Common myeloid progenitor, CD34-positive (primary cell): Measurements from ENCODE around the gene COBLL1.
A peak's percentile ranks its signal among the peaks of the same experiment; 100 is the strongest.

Experiments
- CTCF ChIA-PET: fragments of 350-600 bp; sonication (Branson Sonifier 250); formaldehyde crosslinking; loops from one replicate; lab custom pipeline; 2021; ENCODE audit warnings: antibody characterized with exemption; lab: Charles Lee
- POLR2A ChIA-PET: fragments of 350-600 bp; sonication (Branson Sonifier 250); formaldehyde crosslinking; loops from one replicate; lab custom pipeline; 2021; ENCODE audit warnings: antibody characterized with exemption; lab: Charles Lee
- DNase-seq, 3 donors: peaks; one replicate each; pipeline versions ENCODE4 v3.0.0 to v3.0.0-alpha.2; 2013
- H3K27ac ChIP-seq, 2 experiments: 1 replicate in 1 of 2; 2 replicates in 1 of 2; pipeline ENCODE4 v1.7.0; 2013; ENCODE audit warnings: inconsistent platforms in 2 of 2, low read length in 2 of 2, mild to moderate bottlenecking in 2 of 2, low read depth in 1 of 2, moderate library complexity in 1 of 2; ENCODE audit not compliant: severe bottlenecking in 2 of 2, insufficient read depth in 1 of 2, poor library complexity in 1 of 2
- H3K27me3 ChIP-seq, 5 experiments: replicated peaks in 2 of 5; 1 replicate in 3 of 5; 2 replicates in 2 of 5; pipeline versions ENCODE4 v1.6.1 to v1.7.0; 2013; ENCODE audit warnings: low read length in 4 of 5, mild to moderate bottlenecking in 2 of 5, moderate library complexity in 2 of 5, inconsistent platforms in 1 of 5; ENCODE audit not compliant: insufficient read depth in 5 of 5, control insufficient read depth in 4 of 5
- H3K36me3 ChIP-seq, 4 experiments: 1 replicate in 2 of 4; 2 replicates in 2 of 4; pipeline versions ENCODE4 v1.6.1 to v1.7.0; 2013; ENCODE audit warnings: low read length in 3 of 4, control low read depth in 1 of 4, mild to moderate bottlenecking in 1 of 4; ENCODE audit not compliant: control insufficient read depth in 4 of 4, insufficient read depth in 4 of 4
- H3K4me1 ChIP-seq, 4 experiments: 1 replicate in 3 of 4; 2 replicates in 1 of 4; pipeline versions ENCODE4 v1.6.1 to v1.7.1; 2013; ENCODE audit warnings: low read length in 3 of 4, mild to moderate bottlenecking in 3 of 4, control low read depth in 1 of 4, inconsistent platforms in 1 of 4, moderate library complexity in 1 of 4; ENCODE audit not compliant: control insufficient read depth in 4 of 4, insufficient read depth in 4 of 4; ENCODE audit errors: control extremely low read depth in 1 of 4
- H3K4me3 ChIP-seq, 7 experiments: 1 replicate in 4 of 7; 2 replicates in 3 of 7; pipeline versions ENCODE4 v1.5.1 to v1.7.0; 2013; ENCODE audit warnings: mild to moderate bottlenecking in 7 of 7, low read length in 6 of 7, moderate library complexity in 6 of 7, inconsistent platforms in 2 of 7, low read depth in 2 of 7, control low read depth in 1 of 7; ENCODE audit not compliant: insufficient read depth in 4 of 7, control insufficient read depth in 1 of 7; ENCODE audit errors: extremely low read depth in 1 of 7
- H3K9me3 ChIP-seq, 5 experiments: 1 replicate in 4 of 5; 2 replicates in 1 of 5; pipeline versions ENCODE4 v1.6.1 to v1.7.1; 2013; ENCODE audit warnings: low read length in 4 of 5, mild to moderate bottlenecking in 2 of 5, inconsistent platforms in 1 of 5, low read depth in 1 of 5, moderate library complexity in 1 of 5; ENCODE audit not compliant: control insufficient read depth in 4 of 5, insufficient read depth in 2 of 5; ENCODE audit errors: control extremely low read depth in 1 of 5
- WGBS: methylation state at CpG from one replicate; pipeline ENCODE4 v1.1.5; 2013; ENCODE audit not compliant: insufficient coverage; 5-methylcytosine and 5-hydroxymethylcytosine counted together

Gene COBLL1

DNA sequence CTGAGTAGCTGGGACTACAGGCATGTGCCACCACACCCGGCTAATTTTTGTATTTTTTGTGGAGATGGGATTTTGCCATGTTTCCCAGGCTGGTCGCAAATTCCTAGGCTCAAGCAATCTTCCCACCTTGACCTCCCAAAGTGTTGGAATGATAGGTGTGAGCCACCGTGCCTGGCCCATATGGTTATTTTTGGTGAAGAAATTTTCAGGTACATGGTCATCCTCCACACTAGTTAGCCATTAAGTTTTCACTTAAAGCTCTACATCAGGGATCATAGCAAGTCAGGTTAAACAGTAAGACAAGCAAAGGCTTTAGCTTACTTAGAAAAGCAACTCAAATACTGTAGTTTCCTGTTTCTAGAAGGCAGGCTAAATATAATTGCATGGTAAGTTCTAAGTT lies 116.1 kb downstream of the COBLL1 start:
- WGBS = no CpG with 5 or more reads among the region's 3 CpGs
- CTCF ChIA-PET = no interaction called here
- Histone ChIP-seq H3K4me3 (no peak overlapping the region), H3K36me3 (no peaks in the 10 kb centered on the region), H3K27ac (no peak overlapping the region), H3K27me3 (no peaks in the 10 kb centered on the region), H3K4me1 (peaks cover 0 to 19% (median 5%) of the 10 kb centered on the region in 4 experiments), H3K9me3 (no peaks in the 10 kb centered on the region)
- POLR2A ChIA-PET = no interaction called here
- no peak for DNase-seq

DNA sequence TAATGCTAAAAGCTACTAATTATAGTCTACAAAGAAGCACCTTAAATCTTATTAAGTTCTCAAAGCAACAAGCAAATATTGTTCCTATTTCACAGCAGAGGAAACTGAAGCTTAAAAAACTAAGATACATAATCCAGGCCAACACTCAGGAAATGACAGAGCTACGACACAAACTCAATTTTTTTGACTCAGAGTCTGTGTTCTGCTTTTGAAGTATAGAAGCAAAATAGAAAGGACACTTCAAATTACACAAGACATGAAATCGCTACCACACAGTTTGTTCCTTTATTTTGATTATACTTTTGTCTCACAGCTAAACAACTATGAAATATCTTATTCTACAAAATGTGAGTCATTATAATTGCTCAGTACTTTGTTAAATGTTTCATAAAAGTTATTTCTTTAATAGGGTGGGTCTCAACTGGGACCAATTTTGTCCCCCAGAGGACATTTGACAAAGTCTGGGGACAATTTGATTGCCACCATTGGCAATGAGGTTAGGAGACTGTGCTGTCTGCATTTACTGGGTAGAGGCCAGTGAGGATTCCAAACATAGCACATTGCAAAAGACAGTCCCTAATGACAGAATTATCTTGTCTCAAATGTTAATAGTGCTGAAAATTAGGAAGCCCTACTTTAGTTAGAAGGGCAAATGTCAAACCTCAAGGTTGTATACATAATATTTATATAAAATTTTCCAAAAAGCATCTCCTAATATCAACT lies 118.8 kb downstream of the COBLL1 start:
- WGBS = 0% methylated on average over 1 of the region's 2 CpGs
- DNase-seq = peak; percentile 29 to 87 (median 81)
- POLR2A ChIA-PET = interaction anchor here (0.6 kb wide), 1 partner anchor 1200 kb away, joined by 3 read pairs; no protein-coding TSS in a partner anchor
- CTCF ChIA-PET = interaction anchor here (0.6 to 1.0 kb wide), 2 partner anchors 12 to 28 kb away, joined by 3 to 4 read pairs; no protein-coding TSS in a partner anchor
- H3K27ac ChIP-seq = peak overlapping the region in 1 of 2 experiments; percentile 66
- peaks cover 0 to 19% (median 5%) of the 10 kb centered on the region in 4 experiments for H3K4me1 ChIP-seq
- no peaks in the 10 kb centered on the region for H3K9me3 ChIP-seq
- no peaks in the 10 kb centered on the region for H3K27me3 ChIP-seq
- H3K36me3 ChIP-seq = no peaks in the 10 kb centered on the region
- H3K4me3 ChIP-seq = peak overlapping the region in 3 of 7 experiments; percentile 31 to 44 (median 35)

DNA sequence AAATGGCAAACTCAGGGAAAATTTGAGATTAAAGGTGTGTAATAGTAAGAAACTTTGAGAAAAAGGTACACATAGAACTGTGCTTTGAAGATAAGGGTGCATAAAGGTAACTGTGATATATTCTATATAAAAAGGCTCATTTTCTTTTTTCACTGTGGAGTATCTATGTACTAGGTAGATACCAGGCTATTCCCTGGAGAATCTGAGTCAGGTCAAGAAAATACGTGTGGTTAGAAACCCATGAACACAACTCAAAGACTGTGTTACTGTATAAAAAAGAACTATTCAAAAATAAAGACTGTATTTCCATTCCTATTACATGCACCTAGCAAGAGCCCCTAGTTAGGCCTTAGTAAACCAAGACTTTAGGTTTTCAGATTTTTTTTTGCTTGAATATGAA lies 120.2 kb downstream of the COBLL1 start:
- H3K9me3 ChIP-seq = no peaks in the 10 kb centered on the region
- no peaks in the 10 kb centered on the region for H3K36me3 ChIP-seq
- H3K4me3 ChIP-seq = no peak overlapping the region
- POLR2A ChIA-PET = no interaction called here
- H3K27ac ChIP-seq = no peak overlapping the region
- peaks cover 0 to 19% (median 5%) of the 10 kb centered on the region in 4 experiments for H3K4me1 ChIP-seq
- no peaks in the 10 kb centered on the region for H3K27me3 ChIP-seq
- CTCF ChIA-PET = interaction anchor here (1.0 kb wide), 1 partner anchor 15 kb away, joined by 3 read pairs; no protein-coding TSS in a partner anchor
- DNase-seq = no peak
- no CpG with 5 or more reads among the region's 1 CpG for WGBS

DNA sequence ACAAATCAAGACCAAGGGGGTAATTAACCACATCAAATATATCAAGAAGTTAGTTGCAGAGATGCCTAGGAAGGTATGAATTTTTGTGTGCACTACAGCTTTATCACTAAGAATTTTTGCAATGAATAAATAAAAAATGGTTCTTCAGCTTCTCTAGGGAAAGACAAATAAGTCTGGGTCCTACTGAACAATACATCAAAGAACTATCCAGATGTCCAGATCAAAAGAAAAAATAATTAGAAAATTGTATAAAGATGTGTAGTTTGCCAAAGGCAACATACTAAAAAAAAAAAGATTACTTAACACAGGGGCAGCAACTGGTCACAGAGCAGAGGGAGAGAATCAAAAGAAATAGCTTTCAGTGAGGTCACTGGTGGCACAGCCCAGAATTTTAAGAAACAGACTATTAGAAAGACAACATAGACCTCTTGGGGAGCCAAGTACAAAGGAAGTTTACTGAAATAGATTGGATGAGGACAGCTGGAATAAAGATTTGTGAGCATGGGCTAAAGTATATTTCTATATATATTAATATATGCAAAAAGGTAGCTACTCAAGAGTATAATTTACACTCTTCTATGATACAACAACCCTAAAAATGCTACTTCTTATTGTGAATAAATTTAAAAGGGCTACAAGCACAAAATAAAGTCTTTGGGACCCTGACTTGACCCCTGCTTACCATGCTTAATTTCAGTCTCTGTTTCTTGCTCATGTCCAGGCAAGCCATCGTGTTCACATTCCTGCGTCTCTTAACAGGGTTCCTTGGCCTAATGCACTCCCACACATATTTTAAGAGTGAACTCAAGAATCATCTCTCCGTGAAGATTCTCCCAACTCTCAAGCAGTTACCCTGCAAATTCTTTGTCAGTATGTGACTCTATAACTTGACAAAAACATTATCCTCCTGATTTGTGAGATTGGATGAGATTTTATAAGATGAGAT lies 121.4 kb downstream of the COBLL1 start:
- no peak for DNase-seq
- CTCF ChIA-PET = interaction anchor here (0.7 to 1.7 kb wide), 3 partner anchors 15 to 439 kb away, joined by 3 to 7 read pairs (median 4); no protein-coding TSS in a partner anchor
- POLR2A ChIA-PET = no interaction called here
- Histone ChIP-seq H3K27me3 (no peaks in the 10 kb centered on the region), H3K4me1 (peaks cover 0 to 13% (median 5%) of the 10 kb centered on the region in 4 experiments), H3K9me3 (no peaks in the 10 kb centered on the region), H3K4me3 (no peak overlapping the region), H3K36me3 (no peaks in the 10 kb centered on the region), H3K27ac (no peak overlapping the region)
- 100% methylated on average over 2 of the region's 3 CpGs for WGBS

DNA sequence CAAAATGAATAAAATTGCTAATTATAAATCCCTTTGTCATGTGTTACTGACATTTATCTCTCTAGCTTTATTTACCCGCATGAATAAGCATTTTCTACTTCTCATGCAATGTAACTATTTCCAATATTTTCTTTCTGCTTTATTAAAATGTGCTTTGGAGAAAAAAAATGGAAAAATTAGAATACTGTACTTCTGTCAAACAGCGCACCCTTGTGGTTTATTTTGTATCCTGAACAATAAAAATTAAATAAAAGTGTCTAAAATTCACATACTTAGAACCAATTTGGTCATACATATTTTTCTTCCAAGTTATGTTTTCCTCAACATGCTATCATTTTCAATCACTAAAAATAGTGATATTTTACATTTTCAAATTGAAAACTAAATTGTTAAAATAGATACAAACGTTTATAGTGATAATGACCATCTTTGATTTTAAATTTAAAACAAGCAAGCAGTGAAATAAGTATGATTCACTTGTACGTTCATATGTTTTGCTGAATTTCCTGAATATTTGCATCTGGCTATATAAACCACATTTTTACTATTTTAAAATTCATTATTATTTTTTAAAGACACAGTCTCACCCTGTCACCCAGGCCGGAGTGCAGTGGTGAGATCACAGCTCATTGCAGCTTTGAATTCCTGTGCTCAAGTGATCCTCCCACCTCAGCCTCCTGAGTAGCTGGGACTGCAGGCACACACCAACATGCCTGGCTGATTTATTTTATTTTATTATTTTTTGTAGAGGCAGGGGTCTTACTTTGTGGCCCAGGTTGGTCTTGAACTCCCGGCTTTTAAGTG lies 124.4 kb downstream of the COBLL1 start:
- no peaks in the 10 kb centered on the region for H3K36me3 ChIP-seq
- H3K27ac ChIP-seq = no peak overlapping the region
- H3K4me1 ChIP-seq = peaks cover 0 to 4% (median 1%) of the 10 kb centered on the region in 4 experiments
- H3K4me3 ChIP-seq = no peak overlapping the region
- DNase-seq = peak; percentile 25 to 58 (median 52)
- no peaks in the 10 kb centered on the region for H3K27me3 ChIP-seq
- ChIA-PET POLR2A (no interaction called here), CTCF (interaction anchor here (0.6 to 1.3 kb wide), 5 partner anchors 90 to 207 kb away, joined by 3 to 4 read pairs (median 3); no protein-coding TSS in a partner anchor)
- no CpG with 5 or more reads among the region's 6 CpGs for WGBS
- no peaks in the 10 kb centered on the region for H3K9me3 ChIP-seq

DNA sequence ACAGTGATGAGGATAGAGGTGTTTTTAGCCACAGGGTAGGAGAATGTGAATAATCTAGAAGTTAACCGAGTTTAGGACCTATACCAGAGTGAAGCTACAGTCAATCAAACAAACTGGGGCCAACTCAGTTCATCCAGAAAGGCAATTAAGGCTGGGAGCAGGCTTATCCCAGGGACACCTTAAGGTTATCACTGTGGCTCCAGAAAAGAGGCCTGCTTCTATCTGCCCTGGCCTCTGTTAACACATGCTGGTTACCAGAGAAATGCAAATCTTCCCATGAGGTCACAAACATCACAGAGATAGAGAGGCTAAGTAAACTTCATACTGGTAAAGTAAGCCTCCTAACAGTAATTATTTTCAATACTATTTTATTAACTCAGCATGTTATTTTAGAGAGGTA lies 127.2 kb downstream of the COBLL1 start:
- Histone ChIP-seq H3K27ac (no peak overlapping the region), H3K27me3 (no peaks in the 10 kb centered on the region), H3K36me3 (no peaks in the 10 kb centered on the region), H3K4me1 (no peaks in the 10 kb centered on the region), H3K4me3 (no peak overlapping the region), H3K9me3 (no peaks in the 10 kb centered on the region)
- 100% methylated on average over 1 of the region's 1 CpG for WGBS
- CTCF ChIA-PET = interaction anchor here (0.8 kb wide), 1 partner anchor 20 kb away, joined by 3 read pairs; no protein-coding TSS in a partner anchor
- POLR2A ChIA-PET = no interaction called here
- DNase-seq = no peak
